OCI-LY7 (cell line): Measurements from ENCODE around the gene S100A1. TPM values are rescaled to one million over a fixed set of nuclear protein-coding genes. Genes with fewer than 3 reads are reported as not detected.

Source experiments
- Bru-seq: library from RNA; stranded (reverse); fragments of 400-500 nt; gene quantifications from one replicate; lab custom pipeline; 2021; lab: Mats Ljungman, UMichigan
- BruChase-seq, 2 experiments: library from RNA; stranded (reverse); fragments of 400-500 nt; gene quantifications; one replicate each; lab custom pipeline; 2021; lab: Mats Ljungman, UMichigan
- BruUV-seq: library from RNA; stranded (reverse); fragments of 400-500 nt; replicated peaks from 2 replicates; lab custom pipeline; 2021; lab: Mats Ljungman, UMichigan
- CTCF ChIA-PET: fragments of 300-600 bp; sonication (Branson Sonifier 250); formaldehyde crosslinking; loops from one replicate; lab custom pipeline; 2022; ENCODE audit warnings: antibody characterized with exemption; ENCODE audit not compliant: unreplicated experiment; lab: Charles Lee
- POLR2A ChIA-PET: fragments of 300-600 bp; sonication (Branson Sonifier 250); formaldehyde crosslinking; loops from one replicate; lab custom pipeline; 2022; ENCODE audit warnings: antibody characterized with exemption; lab: Charles Lee
- DNase-seq: peaks from one replicate; pipeline ENCODE4 v3.0.0-alpha.2; 2015; ENCODE audit warnings: low spot score
- H2AFZ ChIP-seq: fragments of 200-600 bp; sonication (generic), shearing (Covaris generic); 2 replicates; pipeline ENCODE4 v1.6.1; 2014; ENCODE audit warnings: mild to moderate bottlenecking, antibody characterized with exemption, low read length, moderate library complexity
- H3K27ac ChIP-seq: fragments of 200-600 bp; sonication (generic); 2 replicates; pipeline ENCODE4 v1.5.1; 2014; ENCODE audit warnings: mixed run types, low read depth, mild to moderate bottlenecking, moderate library complexity, low read length, inconsistent platforms; ENCODE audit not compliant: poor library complexity, severe bottlenecking
- H3K36me3 ChIP-seq: fragments of 200-600 bp; sonication (generic); 2 replicates; pipeline ENCODE4 v1.6.1; 2014; ENCODE audit warnings: mild to moderate bottlenecking, antibody characterized with exemption, low read length, moderate library complexity, mixed read lengths; ENCODE audit not compliant: insufficient read depth
- H3K4me1 ChIP-seq: fragments of 200-600 bp; sonication (generic); 2 replicates; pipeline ENCODE4 v1.5.1; 2014; ENCODE audit warnings: mild to moderate bottlenecking, low read length; ENCODE audit not compliant: insufficient read depth, poor library complexity, severe bottlenecking
- H3K4me2 ChIP-seq: fragments of 200-600 bp; sonication (generic); 2 replicates; pipeline ENCODE4 v1.6.1; 2014; ENCODE audit warnings: mild to moderate bottlenecking, low read length
- H3K4me3 ChIP-seq: fragments of 200-600 bp; sonication (generic); 2 replicates; pipeline ENCODE4 v1.5.1; 2014; ENCODE audit warnings: mild to moderate bottlenecking, low read depth, low read length; ENCODE audit not compliant: poor library complexity, severe bottlenecking
- H3K79me2 ChIP-seq: fragments of 200-600 bp; sonication (generic); 2 replicates; pipeline ENCODE4 v1.6.1; 2016; ENCODE audit warnings: low read depth, mild to moderate bottlenecking, low read length, moderate library complexity, mixed read lengths; ENCODE audit not compliant: insufficient read depth
- H3K9me2 ChIP-seq: fragments of 200-600 bp; sonication (generic); 2 replicates; pipeline ENCODE4 v1.6.1; 2016; ENCODE audit warnings: mild to moderate bottlenecking, low read length, mixed read lengths; ENCODE audit not compliant: insufficient read depth
- H3K9me3 ChIP-seq: fragments of 200-600 bp; sonication (generic); 2 replicates; pipeline ENCODE4 v1.6.1; 2014; ENCODE audit warnings: mild to moderate bottlenecking, mixed run types, low read length, mixed read lengths
- H4K20me1 ChIP-seq: fragments of 200-600 bp; sonication (generic); 2 replicates; pipeline ENCODE4 v1.6.1; 2014; ENCODE audit warnings: mild to moderate bottlenecking, antibody characterized with exemption, low read length, moderate library complexity, mixed read lengths; ENCODE audit not compliant: insufficient read depth
- CTCF ChIP-seq: fragments of 200-600 bp; sonication (generic); conservative IDR thresholded peaks from 2 replicates; pipeline ENCODE4 v1.5.1; 2014; ENCODE audit warnings: mild to moderate bottlenecking, antibody characterized with exemption, low read length, moderate library complexity, mixed read lengths
- EZH2phosphoT487 ChIP-seq: fragments of 200-600 bp; sonication (generic); IDR thresholded peaks from 2 replicates; pipeline ENCODE4 v1.6.1; 2018; ENCODE audit warnings: low read depth, borderline replicate concordance, mild to moderate bottlenecking, mixed run types, antibody characterized with exemption, low read length, moderate library complexity, mixed read lengths
- intact Hi-C: fragments of 100-400 bp; cut with micrococcal nuclease; formaldehyde crosslinking; loops from one replicate; pipeline ENCODE4 v1.10.0; 2022; ENCODE audit not compliant: unreplicated experiment
- long read RNA-seq: library from polyadenylated mRNA; stranded (forward); transcript quantifications from one replicate; pipeline ENCODE4 v2.0.0, GENCODE V29; 2022
- total RNA-seq, 2 experiments: library from RNA; depleted of rRNA in 1 of 2; stranded (reverse); fragments of >200 nt in 1 of 2; shearing (Covaris generic) in 1 of 2; gene quantifications; 2 replicates each; pipeline ENCODE4 v1.2.3, GENCODE V29; 2014 to 2022

S100A1 gene
- total RNA-seq (2014; rRNA removed; shearing (Covaris generic)): not detected in 2 replicates
- total RNA-seq (2022): not detected in 2 replicates
- Bru-seq, nascent RNA: not detected
- not detected for BruChase-seq, experiment 1, labeled RNA remaining after a 6-hour chase
- not detected for BruChase-seq, experiment 2, labeled RNA remaining after a 2-hour chase
- long read RNA-seq: 0 reads

DNA sequence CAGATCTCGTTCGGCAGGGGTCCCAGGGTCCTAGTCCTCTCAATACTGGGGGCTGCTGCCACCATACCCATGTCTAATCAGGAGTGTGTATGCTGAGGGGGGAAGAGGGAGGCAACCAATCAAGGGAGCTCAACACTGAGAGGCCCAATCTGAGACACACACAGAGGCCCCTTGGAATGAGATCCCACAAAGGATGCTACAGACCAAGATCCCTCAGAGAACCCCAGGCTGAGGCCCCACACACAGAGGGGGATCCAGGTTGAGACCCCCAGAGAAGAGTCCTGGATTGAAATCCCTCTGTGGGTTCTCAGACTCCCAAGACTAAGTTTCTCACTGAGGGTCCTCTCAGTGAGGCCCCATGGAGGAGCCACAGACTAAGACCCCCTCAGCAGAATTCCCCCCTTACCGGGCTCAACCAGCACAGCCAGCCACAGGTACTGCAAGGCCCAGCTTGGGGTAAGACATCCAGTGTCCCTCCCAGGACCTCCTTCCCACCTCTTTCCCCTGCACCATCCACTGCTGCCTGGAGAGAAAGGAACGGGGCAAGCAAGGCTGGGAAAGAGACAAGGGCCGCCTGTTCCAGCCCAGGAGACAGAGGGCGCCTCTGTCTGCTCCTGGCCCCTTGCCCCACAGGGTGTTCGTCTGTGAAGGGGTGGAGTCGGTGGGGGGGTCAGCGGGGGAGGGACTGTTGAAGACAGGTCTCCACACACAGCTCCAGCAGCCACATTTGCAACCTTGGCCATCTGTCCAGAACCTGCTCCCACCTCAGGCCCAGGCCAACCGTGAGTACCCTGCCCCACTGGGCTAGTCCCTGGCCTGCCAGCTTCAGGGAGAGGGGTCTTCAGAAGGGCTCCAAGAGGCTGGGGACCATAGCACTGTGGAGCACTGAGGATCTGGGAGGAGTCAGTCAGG lies at the start of gene S100A1:
TSS of gene S100A1 (plus strand) at position 720 of the 912 bp plus-strand sequence. CDS start 2,088 bp downstream, outside the sequence.
- intact Hi-C loops: no loop called here
- ChIA-PET POLR2A (interaction anchor here (0.9 to 1.2 kb wide), 2 partner anchors 9 to 23 kb away, joined by 3 read pairs; no protein-coding TSS in a partner anchor), CTCF (interaction anchor here (1.9 kb wide), 1 partner anchor 56 kb away, joined by 6 read pairs; no protein-coding TSS in a partner anchor)
- Histone ChIP-seq H3K4me1 (peaks cover 16% of the 10 kb centered on the region), H3K4me2 (peak within 1 kb of the TSS; percentile 39; the same call in 1 of the 2 replicates), H3K27ac (no peak within 1 kb of the TSS), H4K20me1 (no peaks in the 10 kb centered on the region), H3K4me3 (peak within 1 kb of the TSS; percentile 26), H3K36me3 (no peaks in the 10 kb centered on the region), H3K9me2 (no peaks in the 10 kb centered on the region), H3K9me3 (no peaks in the 10 kb centered on the region), H3K79me2 (no peaks in the 10 kb centered on the region), H2AFZ (peak within 1 kb of the TSS; percentile 61; the same call in 1 of the 2 replicates)
- TF ChIP-seq CTCF: peak; percentile 2; the same call in 1 of the 2 replicates
- TF ChIP-seq EZH2phosphoT487: no peak
- DNase-seq: no peak
- no TSS peak for BruUV-seq

DNA sequence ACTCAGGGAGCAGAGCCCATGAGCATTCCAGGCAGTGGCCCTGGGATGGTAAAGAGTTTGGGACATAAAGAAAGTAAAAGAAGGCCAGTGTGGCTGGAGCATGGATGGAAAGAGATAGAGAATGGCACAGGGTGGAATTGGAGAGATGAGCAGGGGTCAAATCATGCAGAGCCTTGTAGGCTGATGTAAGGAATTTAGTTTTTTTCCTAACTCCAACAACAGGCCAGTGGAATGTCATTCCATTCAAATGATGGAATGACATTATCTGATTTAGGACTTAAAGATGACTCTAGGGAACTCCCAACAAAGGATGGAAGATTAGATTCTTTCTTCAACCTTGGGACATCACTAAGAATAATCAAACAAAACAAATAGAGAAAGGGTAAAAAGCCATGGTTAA lies 49.7 kb upstream of the S100A1 start:
- no peak overlapping the region for H3K4me3 ChIP-seq
- DNase-seq: no peak

More for the DNA sequence above, 49.7 kb upstream of the S100A1 start:
- Histone ChIP-seq H3K36me3 (no peaks in the 10 kb centered on the region), H3K4me2 (no peak overlapping the region), H3K9me2 (no peaks in the 10 kb centered on the region), H3K79me2 (no peaks in the 10 kb centered on the region), H2AFZ (no peak overlapping the region), H4K20me1 (no peaks in the 10 kb centered on the region), H3K27ac (no peak overlapping the region), H3K9me3 (no peaks in the 10 kb centered on the region), H3K4me1 (no peaks in the 10 kb centered on the region)
- CTCF ChIA-PET: no interaction called here
- BruUV-seq: no TSS peak
- intact Hi-C loops: no loop called here
- no peak for TF ChIP-seq CTCF
- no peak for TF ChIP-seq EZH2phosphoT487
- POLR2A ChIA-PET: interaction anchor here (1.0 to 2.1 kb wide), 2 partner anchors 12 to 21 kb away, joined by 3 to 4 read pairs; no protein-coding TSS in a partner anchor
